NCI-H510A (cell line): Measurements from ENCODE around the gene TBX4.
"Not testable (repeated sequence)": the region's sequence is repeated elsewhere in the genome, so short reads cannot be mapped to it uniquely, and the experiment has no call there.

Experiments used
- DNase-seq: peaks from one replicate; lab custom pipeline; 2025; lab: John Stamatoyannopoulos, UW

Gene TBX4

DNA sequence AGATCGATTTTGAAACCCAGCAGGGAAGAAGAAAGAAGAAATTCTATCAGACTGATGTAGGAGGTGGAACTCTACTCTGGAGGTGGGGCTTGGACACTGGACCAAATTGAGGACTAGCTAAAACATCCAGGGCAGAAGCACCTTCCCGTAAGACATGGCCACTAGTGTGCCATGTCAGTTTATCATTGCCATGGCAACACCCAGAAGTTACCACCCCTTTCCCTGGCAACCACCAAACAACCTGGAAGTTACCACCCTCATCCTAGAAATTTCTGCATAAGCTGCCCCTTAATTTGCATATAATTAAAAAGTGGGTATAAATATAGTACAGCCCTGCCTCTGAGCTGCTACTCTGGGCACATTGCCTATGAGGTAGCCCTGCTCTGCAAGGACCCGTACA is 72.1 kb downstream of the TBX4 start:
- no peak for DNase-seq

DNA sequence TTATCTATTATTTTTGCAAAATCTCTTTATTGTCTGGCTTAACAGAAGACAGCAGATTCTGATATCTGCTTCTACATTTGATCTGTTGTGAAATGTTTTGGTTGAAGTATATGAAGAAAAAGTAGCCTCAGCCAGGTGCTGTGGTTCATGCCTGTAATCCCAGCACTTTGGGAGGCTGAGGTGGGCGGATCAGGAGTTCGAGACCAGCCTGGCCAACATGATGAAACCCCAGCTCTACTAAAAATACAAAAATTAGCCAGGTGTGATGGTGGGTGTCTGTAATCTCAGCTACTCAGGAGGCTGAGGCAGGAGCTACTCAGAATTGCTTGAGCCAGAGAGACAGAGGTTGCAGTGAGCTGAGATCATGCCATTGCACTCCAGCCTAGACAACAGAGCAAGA is 75.2 kb downstream of the TBX4 start:
- DNase-seq, result not testable (repeated sequence)

- DNase-seq, result no peak
Observed at GRCh38 chr17:61528171-61528570, 75.9 kb downstream of the TBX4 start.

- DNase-seq, result no peak
Observed at GRCh38 chr17:61531223-61531622, 79.0 kb downstream of the TBX4 start.

DNA sequence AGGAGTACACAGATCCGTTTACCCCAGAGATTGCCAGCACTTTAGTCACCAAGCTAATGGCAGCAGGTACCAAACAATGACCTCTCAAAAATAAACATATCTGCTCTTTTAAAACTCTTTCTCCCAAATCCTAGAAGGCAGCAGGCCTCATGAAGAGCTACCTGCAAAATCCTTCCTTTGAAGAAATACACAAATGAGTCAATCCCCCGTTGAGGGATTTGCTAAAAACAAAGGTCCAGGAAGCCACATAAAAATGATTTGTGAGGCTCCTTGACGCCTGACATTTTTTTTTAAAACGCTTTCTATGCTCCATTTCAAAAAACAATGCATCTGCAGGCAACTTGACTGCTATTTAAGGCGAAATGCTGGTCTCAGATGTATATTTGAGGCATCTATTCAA is 80.6 kb downstream of the TBX4 start:
- DNase-seq, result no peak

GRCh38 chr17:61533797-61534196 is 81.6 kb downstream of the TBX4 start:
- no peak for DNase-seq

DNA sequence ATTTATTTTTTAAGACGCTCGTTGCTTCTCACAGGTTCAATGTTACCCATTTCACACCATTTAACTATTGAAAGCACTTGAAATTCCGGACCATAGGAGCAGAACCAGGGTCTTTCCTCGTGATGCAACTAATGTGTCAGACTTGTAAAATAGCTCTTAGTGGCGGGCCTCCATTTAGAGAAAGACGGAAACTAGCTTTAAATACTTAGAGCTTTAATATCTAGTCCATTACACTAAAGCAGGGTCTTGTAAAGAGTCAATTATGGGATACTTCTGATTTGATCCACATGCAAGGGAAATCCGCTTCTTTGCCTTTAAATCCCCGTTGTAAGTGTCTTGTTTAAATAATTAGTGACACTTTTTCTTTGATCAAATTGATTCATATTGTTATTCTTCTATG is 82.2 kb downstream of the TBX4 start:
- DNase-seq, result no peak
